ENCODE measurements around the gene MYORG.
"Not testable (repeated sequence)": the region's sequence is repeated elsewhere in the genome, so short reads cannot be mapped to it uniquely, and the experiment has no call there.

GRCh38 chr9:34367751-34368410 lies 8.8 kb downstream of the MYORG start:
- not testable (repeated sequence) for TF ChIP-seq CTCF (conservative IDR thresholded peaks at IDR 0.05; ENCODE audit: low read length); EZH2phosphoT487 (IDR thresholded peaks at IDR 0.05; ENCODE audit: borderline replicate concordance)

All from Loucy (cell line).